Esophagus muscularis mucosa (tissue), 4 donors: ENCODE results near the gene CIT. TPM values are rescaled to one million over a fixed set of nuclear protein-coding genes. Genes with fewer than 3 reads are reported as not detected.
A peak's percentile ranks its signal among the peaks of the same experiment; 100 is the strongest.

Experiments
- DNase-seq: peaks from one replicate; pipeline ENCODE4 v3.0.0-alpha.2; 2017; ENCODE audit errors: extremely low spot score
- H3K27ac ChIP-seq, 4 donors: fragments of 200-600 bp; sonication (generic); replicated peaks in 1 of 4; 1 replicate in 3 of 4; 2 replicates in 1 of 4; pipeline ENCODE4 v1.5.1; 2016 to 2019; ENCODE audit warnings: mild to moderate bottlenecking in 1 of 4
- H3K27me3 ChIP-seq, 4 donors: fragments of 200-600 bp; sonication (generic); one replicate each; pipeline versions ENCODE4 v1.5.1 to v1.6.0; 2016 to 2019
- H3K36me3 ChIP-seq, 4 donors: fragments of 200-600 bp; sonication (generic); one replicate each; pipeline ENCODE4 v1.5.1; 2016 to 2019
- H3K4me1 ChIP-seq, 4 donors: fragments of 200-600 bp; sonication (generic); one replicate each; pipeline ENCODE4 v1.5.1; 2016 to 2019
- H3K4me3 ChIP-seq, 4 donors: fragments of 200-600 bp; sonication (generic); 1 replicate in 2 of 4; 2 replicates in 2 of 4; pipeline ENCODE4 v1.5.1; 2016 to 2019; ENCODE audit warnings: mild to moderate bottlenecking in 4 of 4, moderate library complexity in 1 of 4
- H3K9me3 ChIP-seq, 4 donors: fragments of 200-600 bp; sonication (generic); 1 replicate in 3 of 4; 2 replicates in 1 of 4; pipeline ENCODE4 v1.5.1; 2016 to 2019
- EP300 ChIP-seq: sonication (generic); formaldehyde crosslinking; IDR thresholded peaks from one replicate; pipeline ENCODE4 v1.6.1; 2017; ENCODE audit warnings: antibody characterized with exemption
- POLR2A ChIP-seq: fragments of 450-650 bp; IDR thresholded peaks from one replicate; pipeline ENCODE4 v1.6.1; 2017; ENCODE audit warnings: antibody characterized with exemption, moderate library complexity, mild to moderate bottlenecking, low read depth
- POLR2AphosphoS5 ChIP-seq, 2 donors: sonication (generic); formaldehyde crosslinking; IDR thresholded peaks; one replicate each; pipeline ENCODE4 v1.6.1; 2017; ENCODE audit warnings: antibody characterized with exemption in 2 of 2
- WGBS: methylation state at CpG from one replicate; pipeline ENCODE4 v1.1.5; 2018; 5-methylcytosine and 5-hydroxymethylcytosine counted together
- intact Hi-C: fragments of 100-400 bp; cut with DNase I; formaldehyde crosslinking; loops from one replicate; pipeline ENCODE4 v1.15.1; 2023
- total RNA-seq, 4 donors: library from RNA; depleted of rRNA; stranded (reverse); fragments of >200 nt; gene quantifications; one replicate each; pipeline versions ENCODE4 v1.1.0 to v1.2.1, GENCODE V29; 2016
- TF ChIP-seq, protein P1 (sequence below), 3 experiments: fragments of 200-600 bp in 2 of 3; fragments of 450-650 bp in 1 of 3; sonication (generic) in 2 of 3; IDR thresholded peaks; one replicate each; pipeline ENCODE4 v1.5.1; 2017 to 2019; ENCODE audit warnings: antibody characterized with exemption in 3 of 3, mild to moderate bottlenecking in 2 of 3, moderate library complexity in 1 of 3

Gene CIT
- total RNA-seq, 4 donors from 2014 or later: 5.1 to 14.8 (median 5.8) TPM

DNA sequence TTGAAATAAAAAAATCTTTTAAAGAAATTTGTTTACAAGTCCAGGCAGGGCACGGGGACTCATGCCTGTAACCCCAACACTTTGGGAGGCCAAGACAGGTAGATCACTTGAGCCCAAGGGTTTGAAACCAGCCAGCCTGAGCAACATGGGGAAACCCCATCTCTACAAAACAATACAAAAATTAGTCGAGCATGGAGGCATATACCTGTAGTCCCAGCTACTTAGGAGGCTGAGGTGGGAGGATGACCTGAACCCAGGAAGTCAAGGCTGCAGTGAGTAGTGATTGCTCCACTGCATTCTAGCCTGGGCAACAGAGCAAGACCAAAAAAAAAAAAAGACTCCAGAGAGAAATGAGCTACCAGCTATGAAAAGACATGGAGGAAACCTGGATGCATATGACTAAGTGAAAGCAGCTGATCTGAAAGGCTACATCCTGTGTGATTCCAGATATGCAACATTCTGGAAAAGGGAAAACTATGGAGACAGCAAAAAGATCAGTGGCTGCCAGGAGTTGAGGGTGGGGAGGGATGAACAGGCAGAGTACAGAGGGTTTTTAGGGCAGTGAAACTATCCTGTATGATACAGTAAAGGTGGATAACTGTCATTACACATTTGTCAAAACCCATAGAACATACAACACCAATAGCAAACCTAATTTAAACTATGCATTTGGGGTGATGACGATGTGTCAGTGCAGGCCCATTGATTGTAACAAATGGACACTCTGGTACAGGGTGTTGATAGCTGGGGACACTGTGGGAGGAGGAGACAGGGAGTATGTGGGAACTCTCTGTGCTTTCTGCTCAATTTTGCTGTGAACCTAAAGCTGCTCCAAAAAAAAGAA, 149.3 kb downstream of the CIT start:
- no peak for DNase-seq
- Histone ChIP-seq H3K4me3 (no peak overlapping the region), H3K27ac (peak overlapping the region; percentile 37 to 66 (median 57)), H3K36me3 (no peaks in the 10 kb centered on the region), H3K4me1 (peaks cover 0 to 23% (median 18%) of the 10 kb centered on the region in 4 donors), H3K27me3 (no peaks in the 10 kb centered on the region), H3K9me3 (no peaks in the 10 kb centered on the region)
- no peak for TF ChIP-seq POLR2A
- TF ChIP-seq POLR2AphosphoS5 (IDR thresholded peaks at IDR 0.05): no peak
- no peak for TF ChIP-seq EP300
- TF ChIP-seq, protein P1, sequence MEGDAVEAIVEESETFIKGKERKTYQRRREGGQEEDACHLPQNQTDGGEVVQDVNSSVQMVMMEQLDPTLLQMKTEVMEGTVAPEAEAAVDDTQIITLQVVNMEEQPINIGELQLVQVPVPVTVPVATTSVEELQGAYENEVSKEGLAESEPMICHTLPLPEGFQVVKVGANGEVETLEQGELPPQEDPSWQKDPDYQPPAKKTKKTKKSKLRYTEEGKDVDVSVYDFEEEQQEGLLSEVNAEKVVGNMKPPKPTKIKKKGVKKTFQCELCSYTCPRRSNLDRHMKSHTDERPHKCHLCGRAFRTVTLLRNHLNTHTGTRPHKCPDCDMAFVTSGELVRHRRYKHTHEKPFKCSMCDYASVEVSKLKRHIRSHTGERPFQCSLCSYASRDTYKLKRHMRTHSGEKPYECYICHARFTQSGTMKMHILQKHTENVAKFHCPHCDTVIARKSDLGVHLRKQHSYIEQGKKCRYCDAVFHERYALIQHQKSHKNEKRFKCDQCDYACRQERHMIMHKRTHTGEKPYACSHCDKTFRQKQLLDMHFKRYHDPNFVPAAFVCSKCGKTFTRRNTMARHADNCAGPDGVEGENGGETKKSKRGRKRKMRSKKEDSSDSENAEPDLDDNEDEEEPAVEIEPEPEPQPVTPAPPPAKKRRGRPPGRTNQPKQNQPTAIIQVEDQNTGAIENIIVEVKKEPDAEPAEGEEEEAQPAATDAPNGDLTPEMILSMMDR (IDR thresholded peaks at IDR 0.05): no peak
- 85% methylated on average over 3 of the region's 3 CpGs for WGBS
- intact Hi-C loops: no loop called here

DNA sequence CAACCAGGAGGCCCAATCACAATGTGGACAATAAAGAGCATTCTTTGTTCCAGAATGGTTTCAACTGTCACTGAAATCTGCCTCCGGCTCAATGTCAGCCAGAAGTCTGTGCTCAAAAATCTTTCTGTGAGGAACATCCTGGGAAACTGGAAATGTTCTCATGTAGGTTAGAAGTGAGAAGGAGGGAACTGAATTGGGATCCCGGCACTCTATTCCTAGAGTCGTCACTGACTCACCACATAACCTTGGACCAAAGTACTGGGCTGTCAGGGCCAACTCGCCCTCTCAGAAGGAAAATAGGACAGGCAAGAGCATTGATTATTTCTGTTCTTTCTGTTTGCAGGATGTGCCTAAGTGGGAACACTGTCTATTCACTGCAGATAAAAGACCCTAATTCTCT, 151.6 kb downstream of the CIT start:
- H3K4me3 ChIP-seq: no peak overlapping the region
- no peak for DNase-seq
- H3K4me1 ChIP-seq: peaks cover 0 to 23% (median 18%) of the 10 kb centered on the region in 4 donors
- intact Hi-C loops: no loop called here
- 90% methylated on average over 3 of the region's 4 CpGs for WGBS
- H3K27me3 ChIP-seq: no peaks in the 10 kb centered on the region
- no peaks in the 10 kb centered on the region for H3K9me3 ChIP-seq
- no peak overlapping the region for H3K27ac ChIP-seq
- H3K36me3 ChIP-seq: no peaks in the 10 kb centered on the region
- TF ChIP-seq, protein P1 (IDR thresholded peaks at IDR 0.05): no peak
- TF ChIP-seq EP300 (no peak), POLR2AphosphoS5 (IDR thresholded peaks at IDR 0.05) (no peak)

DNA sequence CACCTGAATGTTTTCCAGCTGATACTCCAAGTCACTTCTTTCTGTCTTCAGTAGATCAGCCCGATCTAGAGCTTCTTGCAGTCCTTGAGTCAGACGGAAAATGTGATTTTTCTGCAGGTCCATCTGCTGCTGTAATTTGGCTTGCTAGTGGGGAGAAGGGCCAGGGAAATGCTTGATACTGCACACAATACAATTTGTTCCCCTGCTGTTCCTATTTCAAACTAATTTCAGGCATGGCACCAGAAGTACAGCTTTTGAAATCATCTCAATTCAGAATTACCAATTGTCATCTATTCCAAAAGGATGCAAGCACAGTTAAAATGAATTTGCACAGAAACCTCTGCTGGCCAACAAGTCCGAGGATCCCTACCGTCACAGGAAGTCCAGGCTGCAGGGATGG, 155.8 kb downstream of the CIT start:
- no peak for DNase-seq
- Histone ChIP-seq H3K4me3 (no peak overlapping the region), H3K27me3 (no peaks in the 10 kb centered on the region), H3K9me3 (no peaks in the 10 kb centered on the region), H3K27ac (no peak overlapping the region), H3K4me1 (peaks cover 7 to 9% (median 8%) of the 10 kb centered on the region in 4 donors), H3K36me3 (peaks cover 0 to 5% (median 0%) of the 10 kb centered on the region in 4 donors)
- intact Hi-C loops: no loop called here
- TF ChIP-seq POLR2AphosphoS5 (IDR thresholded peaks at IDR 0.05) (no peak), POLR2A (no peak), EP300 (no peak)
- TF ChIP-seq, protein P1 (IDR thresholded peaks at IDR 0.05): no peak
- WGBS: 93% methylated on average over 4 of the region's 4 CpGs

DNA sequence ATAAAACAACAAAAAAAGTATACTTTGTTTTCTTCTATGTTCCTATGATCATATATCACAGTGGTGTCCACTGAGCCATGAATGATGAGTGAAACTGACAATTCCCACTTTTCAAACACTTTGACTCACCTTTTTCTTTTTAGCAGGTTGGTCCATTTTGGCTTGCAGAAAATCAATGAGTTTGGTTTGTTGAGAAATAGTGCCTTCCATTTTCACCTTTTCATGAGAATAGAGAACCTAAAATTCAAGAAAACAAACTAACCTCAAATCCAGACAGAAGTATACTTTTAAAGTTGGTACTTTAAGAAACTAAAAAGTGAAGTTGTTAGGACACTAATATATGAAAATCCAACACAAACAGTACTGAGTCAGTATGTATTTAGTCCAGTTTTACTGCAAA, 156.8 kb downstream of the CIT start:
- Histone ChIP-seq H3K27ac (no peak overlapping the region), H3K36me3 (peaks cover 0 to 5% (median 0%) of the 10 kb centered on the region in 4 donors), H3K9me3 (no peaks in the 10 kb centered on the region), H3K27me3 (no peaks in the 10 kb centered on the region), H3K4me1 (peaks cover 13 to 18% (median 16%) of the 10 kb centered on the region in 4 donors), H3K4me3 (no peak overlapping the region)
- DNase-seq: no peak
- no peak for TF ChIP-seq POLR2AphosphoS5 (IDR thresholded peaks at IDR 0.05)
- no peak for TF ChIP-seq POLR2A
- TF ChIP-seq, protein P1 (IDR thresholded peaks at IDR 0.05): no peak
- TF ChIP-seq EP300: no peak
- intact Hi-C loops: no loop called here
